ENCODE measurements around the gene TMEM62.
"Not testable (repeated sequence)": the region's sequence is repeated elsewhere in the genome, so short reads cannot be mapped to it uniquely, and the experiment has no call there.

- not testable (repeated sequence) for TF ChIP-seq CTCF (IDR thresholded peaks at IDR 0.05); EZH2 (IDR thresholded peaks at IDR 0.05; ENCODE audit: borderline replicate concordance, insufficient read depth, low read depth, low read length, poor library complexity, severe bottlenecking)
These were observed 43.8 kb downstream of the TMEM62 start for GRCh38 chr15:43177147-43177546.

All from B cell (primary cell).